CD14-positive monocyte (primary cell): ENCODE data around the gene RTF2. TPM values are rescaled to one million over a fixed set of nuclear protein-coding genes. Genes with fewer than 3 reads are reported as not detected.
"Not testable (repeated sequence)": the region's sequence is repeated elsewhere in the genome, so short reads cannot be mapped to it uniquely, and the experiment has no call there.

ENCODE experiments used
- DNase-seq, 3 donors: peaks; one replicate each; pipeline ENCODE4 v3.0.0-alpha.2; 2011 to 2022
- H2AFZ ChIP-seq: 2 replicates; pipeline ENCODE4 v1.6.0; 2012; ENCODE audit warnings: mild to moderate bottlenecking, low read depth, low read length, inconsistent platforms; ENCODE audit not compliant: insufficient read depth, poor library complexity, severe bottlenecking
- H3K27ac ChIP-seq, 2 donors: 1 replicate in 1 of 2; 2 replicates in 1 of 2; pipeline ENCODE4 v1.5.1; 2012 to 2013; ENCODE audit warnings: low read length in 2 of 2, control low read depth in 1 of 2, inconsistent platforms in 1 of 2, low read depth in 1 of 2, mild to moderate bottlenecking in 1 of 2
- H3K27me3 ChIP-seq, 2 donors: one replicate each; pipeline versions ENCODE4 v1.6.0 to v1.6.1; 2011 to 2013; ENCODE audit warnings: low read length in 2 of 2; ENCODE audit not compliant: control insufficient read depth in 2 of 2, insufficient read depth in 2 of 2
- H3K36me3 ChIP-seq, 2 donors: replicated peaks in 1 of 2; 1 replicate in 1 of 2; 2 replicates in 1 of 2; pipeline versions ENCODE4 v1.5.1 to v1.6.1; 2012 to 2013; ENCODE audit warnings: low read length in 2 of 2, control low read depth in 1 of 2, inconsistent platforms in 1 of 2, mild to moderate bottlenecking in 1 of 2; ENCODE audit not compliant: insufficient read depth in 2 of 2, control insufficient read depth in 1 of 2
- H3K4me1 ChIP-seq, 2 donors: 1 replicate in 1 of 2; 2 replicates in 1 of 2; pipeline versions ENCODE4 v1.5.1 to v1.6.1; 2012 to 2013; ENCODE audit warnings: low read length in 2 of 2, control low read depth in 1 of 2, inconsistent platforms in 1 of 2, mild to moderate bottlenecking in 1 of 2, moderate library complexity in 1 of 2; ENCODE audit not compliant: insufficient read depth in 2 of 2, control insufficient read depth in 1 of 2
- H3K4me2 ChIP-seq: replicated peaks from 2 replicates; pipeline ENCODE3; 2012; ENCODE audit warnings: low read length, moderate library complexity, mild to moderate bottlenecking; ENCODE audit not compliant: poor library complexity, severe bottlenecking; ENCODE audit errors: extremely low read depth
- H3K4me3 ChIP-seq, 3 experiments: fragments of 200-600 bp in 1 of 3; sonication (generic) in 1 of 3; replicated peaks in 1 of 3; 1 replicate in 2 of 3; 2 replicates in 1 of 3; pipeline ENCODE4 v1.5.1; 2011 to 2013; ENCODE audit warnings: low read length in 3 of 3, mild to moderate bottlenecking in 3 of 3, control low read depth in 2 of 3, low read depth in 2 of 3, inconsistent platforms in 1 of 3, moderate library complexity in 1 of 3
- H3K79me2 ChIP-seq: 2 replicates; pipeline ENCODE4 v1.6.0; 2012; ENCODE audit warnings: mild to moderate bottlenecking, control low read depth, inconsistent platforms, low read length, moderate library complexity; ENCODE audit not compliant: insufficient read depth
- H3K9ac ChIP-seq: 2 replicates; pipeline ENCODE4 v1.6.0; 2017; ENCODE audit warnings: low read length, mild to moderate bottlenecking; ENCODE audit not compliant: insufficient read depth, poor library complexity, severe bottlenecking
- H3K9me3 ChIP-seq, 2 donors: replicated peaks in 1 of 2; 1 replicate in 1 of 2; 2 replicates in 1 of 2; pipeline versions ENCODE4 v1.5.1 to v1.6.1; 2012 to 2013; ENCODE audit warnings: low read length in 2 of 2, control low read depth in 1 of 2; ENCODE audit not compliant: control insufficient read depth in 1 of 2, insufficient read depth in 1 of 2
- H4K20me1 ChIP-seq: 2 replicates; pipeline ENCODE4 v1.6.0; 2012; ENCODE audit warnings: mild to moderate bottlenecking, low read length, control low read depth, moderate library complexity; ENCODE audit not compliant: insufficient read depth
- H3K27ac Mint-ChIP-seq, 7 donors: one replicate each; pipeline ENCODE4 v1.8.0; 2020; ENCODE audit warnings: mild to moderate bottlenecking in 7 of 7, mixed read lengths in 7 of 7, moderate library complexity in 6 of 7, inconsistent platforms in 2 of 7
- H3K27me3 Mint-ChIP-seq, 3 donors: one replicate each; pipeline ENCODE4 v1.8.0; 2021 to 2022; ENCODE audit warnings: low read depth in 3 of 3, mild to moderate bottlenecking in 3 of 3, mixed read lengths in 3 of 3, moderate library complexity in 3 of 3, inconsistent platforms in 1 of 3
- H3K36me3 Mint-ChIP-seq, 2 donors: one replicate each; pipeline ENCODE4 v1.8.0; 2020; ENCODE audit warnings: mixed read lengths in 2 of 2, inconsistent platforms in 1 of 2, mild to moderate bottlenecking in 1 of 2
- H3K4me1 Mint-ChIP-seq: one replicate; pipeline ENCODE4 v1.8.0; 2020; ENCODE audit warnings: mild to moderate bottlenecking, mixed read lengths
- H3K4me3 Mint-ChIP-seq, 2 donors: one replicate each; pipeline ENCODE4 v1.8.0; 2020; ENCODE audit warnings: mild to moderate bottlenecking in 2 of 2, mixed read lengths in 2 of 2, moderate library complexity in 1 of 2
- H3K9me3 Mint-ChIP-seq, 7 donors: one replicate each; pipeline ENCODE4 v1.8.0; 2020 to 2022; ENCODE audit warnings: mixed read lengths in 7 of 7, mild to moderate bottlenecking in 6 of 7, moderate library complexity in 6 of 7, inconsistent platforms in 2 of 7
- CTCF ChIP-seq: fragments of 200-600 bp; IDR thresholded peaks from one replicate; pipeline ENCODE4 v1.8.0; 2022; ENCODE audit warnings: antibody characterized with exemption, mild to moderate bottlenecking
- WGBS: methylation state at CpG from one replicate; pipeline ENCODE4 v1.1.5; 2013; ENCODE audit warnings: missing lambda C conversion rate; ENCODE audit not compliant: insufficient coverage; 5-methylcytosine and 5-hydroxymethylcytosine counted together
- intact Hi-C, 2 donors: fragments of 100-400 bp; cut with micrococcal nuclease; formaldehyde crosslinking; loops; one replicate each; pipeline versions ENCODE4 v1.15.0 to v1.15.1; 2023
- polyA plus RNA-seq, 3 donors: library from polyadenylated mRNA; depleted of rRNA in 1 of 3; unstranded in 2 of 3; stranded (reverse) in 1 of 3; fragments of 300-500 nt in 2 of 3; fragments of >200 nt in 1 of 3; fragmentation: Illumina TruSeq in 2 of 3; gene quantifications; 1 replicate in 2 of 3; 2 replicates in 1 of 3; pipeline ENCODE4 v1.2.3, GENCODE V29; 2012 to 2021

RTF2 gene
- polyA plus RNA-seq, 3 donors = 74.3 to 163 (median 148) TPM

GRCh38 chr20:56522311-56522710 is 53.9 kb downstream of the RTF2 start:
- Histone ChIP-seq H3K27me3 (no peaks in the 10 kb centered on the region), H3K36me3 (peaks cover 34 to 42% of the 10 kb centered on the region in 2 donors), H3K9me3 (peaks cover 35 to 38% of the 10 kb centered on the region in 2 donors), H3K9ac (no peak overlapping the region), H2AFZ (no peak overlapping the region), H3K4me3 (no peak overlapping the region), H4K20me1 (no peaks in the 10 kb centered on the region), H3K4me1 (no peaks in the 10 kb centered on the region), H3K27ac (no peak overlapping the region), H3K79me2 (no peaks in the 10 kb centered on the region), H3K4me2 (no peak overlapping the region)
- intact Hi-C loops = no loop called here
- DNase-seq = no peak
- no peak for TF ChIP-seq CTCF
- Mint-ChIP-seq H3K9me3 (peaks cover 34 to 40% (median 38%) of the 10 kb centered on the region in 7 donors), H3K27me3 (peaks cover 0 to 2% (median 0%) of the 10 kb centered on the region in 3 donors), H3K4me1 (no peaks in the 10 kb centered on the region), H3K4me3 (no peak overlapping the region), H3K27ac (peak overlapping the region in 1 of 7 donors; percentile 61), H3K36me3 (peaks cover 43 to 45% of the 10 kb centered on the region in 2 donors)
- WGBS = 54% methylated on average over 6 of the region's 6 CpGs

GRCh38 chr20:56524444-56524843 is 56.0 kb downstream of the RTF2 start, which contains the start of gene FAM209A:
FAM209A (plus strand) TSS chr20:56524744; CDS start chr20:56524809, 65 bp downstream.
- H3K27ac ChIP-seq, H3K79me2 ChIP-seq, H3K9ac ChIP-seq, intact Hi-C loops, H4K20me1 ChIP-seq, H3K27me3 ChIP-seq, H3K4me2 ChIP-seq, DNase-seq, H3K4me1 ChIP-seq, H3K4me1 Mint-ChIP-seq, H3K4me3 ChIP-seq, H2AFZ ChIP-seq, H3K27me3 Mint-ChIP-seq, H3K27ac Mint-ChIP-seq, H3K4me3 Mint-ChIP-seq: not testable (repeated sequence)
- H3K36me3 ChIP-seq = peaks cover 12 to 21% of the 10 kb centered on the region in 2 donors
- Mint-ChIP-seq H3K36me3 (peaks cover 22 to 23% of the 10 kb centered on the region in 2 donors), H3K9me3 (peaks cover 18 to 25% (median 22%) of the 10 kb centered on the region in 7 donors)
- H3K9me3 ChIP-seq = peaks cover 20 to 24% of the 10 kb centered on the region in 2 donors
- 100% methylated on average over 3 of the region's 7 CpGs for WGBS
